Nucleus accumbens (tissue), 56 donors: ENCODE results near the gene CFAP100.
A peak's percentile ranks its signal among the peaks of the same experiment; 100 is the strongest.

Experiments used
- DNase-seq, 56 donors: peaks; one replicate each; lab custom pipeline; 2025; lab: John Stamatoyannopoulos, UW

Gene CFAP100

GRCh38 chr3:126356373-126357264 lies 38.1 kb upstream of the CFAP100 start:
- peak in 35 of 56 donors; percentile 33 to 86 (median 64) for DNase-seq

- DNase-seq, result peak in 55 of 56 donors; percentile 38 to 96 (median 85)
These were observed 37.2 kb upstream of the CFAP100 start, which contains the start of gene KLF15 for GRCh38 chr3:126357295-126358037. Gene KLF15, minus strand, starts transcription at chr3:126357408. Its CDS starts 4,486 bp downstream, at chr3:126352922.

- DNase-seq, result peak in 6 of 56 donors; percentile 35 to 61 (median 49)
These were observed 36.5 kb upstream of the CFAP100 start for GRCh38 chr3:126358038-126358815.

GRCh38 chr3:126358816-126359181 lies 35.9 kb upstream of the CFAP100 start:
- DNase-seq, result no peak

- DNase-seq, result no peak
These were observed 34.5 kb upstream of the CFAP100 start for GRCh38 chr3:126360046-126360713.

GRCh38 chr3:126360714-126361060 lies 34.0 kb upstream of the CFAP100 start:
- no peak for DNase-seq

- DNase-seq, result no peak
These were observed 33.5 kb upstream of the CFAP100 start for GRCh38 chr3:126361211-126361610.

- DNase-seq, result no peak
These were observed 30.5 kb upstream of the CFAP100 start for GRCh38 chr3:126364130-126364695.

DNA sequence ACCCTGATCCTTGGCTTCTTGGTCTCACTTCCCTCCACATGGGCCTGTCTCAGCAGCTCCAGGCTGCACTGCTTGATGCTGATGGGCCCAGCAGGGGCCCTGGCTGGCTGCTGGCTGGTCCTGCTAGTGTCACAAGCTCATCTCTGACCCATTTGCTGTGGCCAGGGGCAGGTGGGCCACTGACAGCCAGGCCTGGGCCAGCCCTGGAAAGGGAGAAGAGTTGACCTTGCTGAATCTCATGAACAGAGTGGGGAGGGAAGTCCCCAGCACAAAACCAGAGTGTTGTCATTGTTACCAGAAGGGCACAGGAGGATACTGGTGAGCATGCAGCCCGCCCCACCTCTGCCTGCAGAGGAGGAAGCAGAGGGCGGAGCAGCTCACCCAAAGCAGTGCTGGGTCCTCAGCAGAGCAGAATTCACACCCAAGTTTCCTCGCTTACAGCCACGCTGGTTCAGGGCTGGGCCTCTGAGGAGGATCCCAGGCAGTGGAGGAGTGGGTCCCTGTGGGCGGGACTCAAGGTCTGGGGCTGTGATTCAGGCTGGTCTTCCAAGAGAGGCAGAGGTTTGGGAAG lies 29.9 kb upstream of the CFAP100 start:
- no peak for DNase-seq

- no peak for DNase-seq
These were observed 29.1 kb upstream of the CFAP100 start for GRCh38 chr3:126365351-126366277.

DNA sequence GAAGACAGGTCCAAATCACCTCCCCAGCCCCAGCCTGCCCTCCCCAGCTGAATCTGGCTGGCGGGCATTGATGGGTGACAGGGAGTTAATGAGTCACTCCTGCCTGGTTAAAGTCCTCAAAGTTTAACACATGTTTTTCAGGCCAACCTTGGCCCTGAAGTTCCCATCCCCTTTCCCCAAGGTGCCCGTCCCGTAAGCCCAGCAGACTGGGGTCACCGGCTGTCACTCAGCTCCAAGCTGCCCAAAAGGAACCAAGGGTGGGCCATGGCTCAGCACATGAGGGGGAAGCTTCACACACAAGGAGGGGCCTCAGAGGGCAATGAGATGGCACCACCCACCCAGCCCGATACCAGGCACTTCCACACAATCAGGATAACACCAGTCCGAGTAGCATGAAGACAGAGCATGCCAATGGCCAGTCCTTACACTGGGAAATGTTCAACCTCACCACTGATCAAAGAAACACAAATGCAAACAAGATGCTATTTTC lies 27.3 kb upstream of the CFAP100 start:
- DNase-seq, result no peak

DNA sequence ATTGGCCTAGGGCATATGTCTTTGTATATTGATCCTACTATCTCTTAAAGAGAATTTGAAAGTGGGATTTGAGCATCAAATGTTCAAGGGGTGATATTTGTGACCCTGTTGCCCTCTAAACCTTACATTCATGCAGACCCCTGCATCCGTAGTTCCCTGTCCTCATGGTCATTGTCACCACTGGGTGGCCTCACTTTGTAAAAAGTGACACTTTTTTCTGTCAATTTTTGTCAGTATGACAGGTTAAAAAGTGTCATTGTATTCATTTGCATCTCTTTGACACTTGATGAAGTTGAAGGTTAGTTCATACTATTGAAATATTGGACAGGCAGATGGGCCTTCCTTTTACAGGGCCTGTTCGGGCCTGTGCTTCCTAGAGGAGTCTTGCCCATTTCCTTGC lies 25.2 kb upstream of the CFAP100 start:
- DNase-seq, result no peak

GRCh38 chr3:126370055-126370454 lies 24.7 kb upstream of the CFAP100 start:
- no peak for DNase-seq

- DNase-seq, result no peak
These were observed 24.1 kb upstream of the CFAP100 start for GRCh38 chr3:126370606-126371005.

GRCh38 chr3:126371096-126371705 lies 23.5 kb upstream of the CFAP100 start:
- DNase-seq, result no peak

- DNase-seq, result no peak
These were observed 22.1 kb upstream of the CFAP100 start for GRCh38 chr3:126372413-126373145.

DNA sequence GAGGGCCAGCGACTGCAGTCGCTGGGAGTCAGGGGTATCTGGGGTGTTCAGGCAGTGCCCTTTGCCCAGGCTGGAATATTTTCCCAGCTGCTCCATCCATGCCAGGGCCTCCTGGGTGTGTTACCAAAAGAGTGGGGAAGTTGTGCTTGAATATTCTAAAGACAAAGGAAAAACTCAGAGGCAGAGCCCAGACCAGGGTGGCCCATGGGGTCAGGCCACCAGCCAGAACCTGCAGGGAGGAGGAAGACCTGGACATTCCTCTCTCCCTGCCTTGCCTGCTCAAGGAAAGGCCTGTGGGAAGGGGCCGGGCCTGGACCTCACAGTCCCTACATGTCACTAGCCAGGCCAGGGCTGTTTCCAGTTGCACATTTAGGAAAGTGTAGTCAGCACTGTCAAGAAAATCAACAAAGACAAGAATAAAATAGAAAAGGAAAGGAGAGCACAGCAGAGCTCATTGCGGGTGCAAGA lies 21.5 kb upstream of the CFAP100 start:
- no peak for DNase-seq
